GM18502 (cell line): ENCODE data around the gene AK8.

ENCODE experiments used
- ATAC-seq: cut with Tn5 transposase; IDR thresholded peaks from one replicate; pipeline ENCODE4 v1.9.1; 2021; ENCODE audit warnings: mild to moderate bottlenecking; ENCODE audit not compliant: unreplicated experiment, poor library complexity

The AK8 gene

DNA sequence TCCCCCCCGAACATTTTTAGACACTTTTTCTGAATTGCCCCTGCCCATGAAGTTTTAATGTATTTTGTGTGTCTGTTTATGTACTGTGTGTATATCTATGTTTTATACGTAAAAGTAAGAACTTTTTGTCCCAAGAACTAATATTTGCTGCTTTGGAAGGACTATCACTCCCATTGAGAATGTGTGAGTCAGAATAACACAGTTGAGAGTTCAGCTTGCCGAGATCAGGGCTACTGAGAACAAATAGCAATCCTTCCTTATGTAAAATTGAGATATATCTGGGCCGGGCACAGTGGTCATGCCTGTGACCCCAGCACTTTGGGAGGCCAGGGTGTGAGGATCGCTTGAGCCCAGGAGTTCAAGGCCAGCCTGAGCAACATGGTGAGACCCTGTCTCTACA, 196.5 kb downstream of the AK8 start:
- no peak for ATAC-seq

- no peak for ATAC-seq
Observed at GRCh38 chr9:132679946-132680625, 198.0 kb downstream of the AK8 start.

DNA sequence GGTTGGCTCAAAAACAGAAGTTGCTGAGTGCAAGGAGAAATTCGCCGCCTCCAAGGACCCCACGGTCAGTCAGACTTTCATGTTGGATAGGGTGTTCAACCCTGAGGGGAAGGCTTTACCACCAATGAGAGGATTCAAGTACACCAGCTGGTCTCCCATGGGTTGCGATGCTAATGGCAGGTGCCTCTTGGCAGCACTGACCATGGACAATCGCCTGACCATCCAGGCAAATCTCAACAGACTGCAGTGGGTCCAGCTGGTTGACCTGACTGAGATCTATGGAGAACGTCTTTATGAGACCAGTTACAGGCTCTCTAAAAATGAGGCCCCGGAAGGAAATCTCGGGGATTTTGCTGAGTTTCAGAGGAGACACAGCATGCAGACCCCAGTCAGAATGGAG, 200.1 kb downstream of the AK8 start:
- ATAC-seq = no peak
